Measurements from ENCODE around the gene APBA3. TPM values are rescaled to one million over a fixed set of nuclear protein-coding genes. Genes with fewer than 3 reads are reported as not detected.

Gene APBA3
- total and polyA plus RNA-seq, 9 of the 15 experiments (the other 6 are each of a cell fraction or from before 2014, with no cell fraction given), result 0.10 to 29.5 (median 11.5) TPM

DNA sequence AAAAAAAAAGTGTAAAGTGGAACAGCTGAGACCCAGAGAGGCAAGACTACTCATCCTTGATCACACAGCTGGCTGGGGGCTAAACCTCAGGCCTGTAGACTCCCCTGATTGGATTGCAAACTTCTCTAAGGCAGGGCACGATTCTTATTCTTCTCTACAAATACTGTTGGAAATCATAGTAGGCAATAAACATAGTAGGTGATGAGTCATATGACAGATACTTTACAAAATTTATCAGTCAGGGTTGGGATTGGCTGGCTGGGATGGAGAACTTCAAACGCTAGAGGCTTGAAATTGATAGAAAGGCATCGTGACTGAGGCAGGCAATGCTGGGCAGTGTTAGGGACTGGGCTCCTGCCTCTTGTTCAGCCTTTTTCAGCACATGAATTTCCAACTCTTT, 30.6 kb upstream of the APBA3 start (continued):
- TF ChIP-seq POLR2AphosphoS2 (IDR thresholded peaks at IDR 0.05; ENCODE audit: low read length), result no peak
- no peak for TF ChIP-seq CBX5 (IDR thresholded peaks at IDR 0.05; ENCODE audit: borderline replicate concordance, low read depth)
- TF ChIP-seq MLLT1 (IDR thresholded peaks at IDR 0.05), result no peak
- TF ChIP-seq IRF9 (tag; IDR thresholded peaks at IDR 0.05), result no peak
- TF ChIP-seq, protein P1, sequence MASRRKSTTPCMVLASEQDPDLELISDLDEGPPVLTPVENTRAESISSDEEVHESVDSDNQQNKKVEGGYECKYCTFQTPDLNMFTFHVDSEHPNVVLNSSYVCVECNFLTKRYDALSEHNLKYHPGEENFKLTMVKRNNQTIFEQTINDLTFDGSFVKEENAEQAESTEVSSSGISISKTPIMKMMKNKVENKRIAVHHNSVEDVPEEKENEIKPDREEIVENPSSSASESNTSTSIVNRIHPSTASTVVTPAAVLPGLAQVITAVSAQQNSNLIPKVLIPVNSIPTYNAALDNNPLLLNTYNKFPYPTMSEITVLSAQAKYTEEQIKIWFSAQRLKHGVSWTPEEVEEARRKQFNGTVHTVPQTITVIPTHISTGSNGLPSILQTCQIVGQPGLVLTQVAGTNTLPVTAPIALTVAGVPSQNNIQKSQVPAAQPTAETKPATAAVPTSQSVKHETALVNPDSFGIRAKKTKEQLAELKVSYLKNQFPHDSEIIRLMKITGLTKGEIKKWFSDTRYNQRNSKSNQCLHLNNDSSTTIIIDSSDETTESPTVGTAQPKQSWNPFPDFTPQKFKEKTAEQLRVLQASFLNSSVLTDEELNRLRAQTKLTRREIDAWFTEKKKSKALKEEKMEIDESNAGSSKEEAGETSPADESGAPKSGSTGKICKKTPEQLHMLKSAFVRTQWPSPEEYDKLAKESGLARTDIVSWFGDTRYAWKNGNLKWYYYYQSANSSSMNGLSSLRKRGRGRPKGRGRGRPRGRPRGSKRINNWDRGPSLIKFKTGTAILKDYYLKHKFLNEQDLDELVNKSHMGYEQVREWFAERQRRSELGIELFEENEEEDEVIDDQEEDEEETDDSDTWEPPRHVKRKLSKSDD (conservative IDR thresholded peaks at IDR 0.05; ENCODE audit: low read length), result no peak
- no peak for TF ChIP-seq NFATC3 (IDR thresholded peaks at IDR 0.05)
- no peak for TF ChIP-seq CHD2 (IDR thresholded peaks at IDR 0.05; ENCODE audit: low read depth, low read length)
